ENCODE data around the gene AVPR2.

- no peak for TF ChIP-seq POLR2AphosphoS2 (conservative IDR thresholded peaks at IDR 0.05; ENCODE audit: low read length)
- TF ChIP-seq CTCF (IDR thresholded peaks at IDR 0.05): no peak
- TF ChIP-seq HDAC2 (IDR thresholded peaks at IDR 0.05): no peak
- TF ChIP-seq POLR2A (IDR thresholded peaks at IDR 0.05; ENCODE audit: low read length): no peak
- no peak for TF ChIP-seq CEBPB (IDR thresholded peaks at IDR 0.05)
- no peak for TF ChIP-seq ELK1 (IDR thresholded peaks at IDR 0.05; ENCODE audit: low read depth, low read length)
- TF ChIP-seq JUNB (IDR thresholded peaks at IDR 0.05): no peak
- TF ChIP-seq FOSL2 (IDR thresholded peaks at IDR 0.05): no peak
- TF ChIP-seq FOSL2 (CRISPR knock-in tag; IDR thresholded peaks at IDR 0.05): no peak
- TF ChIP-seq RNF2 (IDR thresholded peaks at IDR 0.05; ENCODE audit: borderline replicate concordance, low read depth): no peak
- TF ChIP-seq KDM1A (IDR thresholded peaks at IDR 0.05; ENCODE audit: low read depth): no peak
These were observed 7.3 kb downstream of the AVPR2 start for GRCh38 chrX:153911798-153912197.
